ENCODE measurements around the gene HSFX2.

DNA sequence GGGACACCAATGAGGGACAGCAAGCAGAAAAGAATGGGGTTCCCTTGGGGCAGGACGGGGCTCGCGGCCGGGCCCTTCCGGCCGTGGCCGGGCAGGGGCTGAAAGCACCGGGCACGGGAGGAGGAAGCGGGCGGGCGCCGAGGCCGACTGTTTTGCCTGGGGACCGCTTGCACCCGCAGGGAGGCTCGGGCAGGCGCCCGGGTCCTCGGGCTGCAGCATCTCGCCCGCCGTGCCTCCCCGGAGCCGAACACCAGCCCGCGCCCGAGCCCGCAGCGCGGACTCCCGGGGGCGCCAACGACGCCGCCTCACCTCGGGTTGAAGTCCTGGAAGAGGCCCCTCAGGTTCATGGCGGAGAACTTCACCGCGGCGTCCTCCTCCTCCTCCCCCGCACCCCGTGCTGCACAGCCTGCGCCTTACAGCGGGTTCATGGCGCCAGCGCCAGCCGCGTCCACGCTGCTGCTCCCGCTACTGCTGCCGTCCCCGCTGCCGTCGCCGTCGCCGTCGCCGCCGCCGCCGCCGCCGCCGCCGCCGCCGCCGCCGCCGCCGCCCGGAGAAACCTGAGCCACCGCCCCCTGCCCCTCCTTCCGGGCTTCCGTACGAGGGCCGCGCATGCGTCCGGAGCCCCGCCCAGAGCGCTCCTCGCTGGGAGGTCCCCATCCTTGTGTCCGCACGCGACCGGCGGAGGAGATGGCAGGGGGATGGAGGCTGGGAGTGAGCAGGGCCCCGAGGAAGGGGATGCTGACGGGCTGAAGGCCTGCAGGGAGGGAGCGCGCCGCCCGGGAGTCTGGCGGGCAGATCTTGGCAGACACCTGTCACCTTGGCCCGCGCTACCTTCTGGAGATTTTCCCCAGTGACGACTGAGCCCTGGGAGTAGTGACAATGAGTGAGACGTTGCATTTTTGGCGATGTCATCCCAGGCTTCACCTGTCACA lies 36.4 kb upstream of the HSFX2 start, which contains the start of gene TMEM185A:
- TF ChIP-seq, protein P1, sequence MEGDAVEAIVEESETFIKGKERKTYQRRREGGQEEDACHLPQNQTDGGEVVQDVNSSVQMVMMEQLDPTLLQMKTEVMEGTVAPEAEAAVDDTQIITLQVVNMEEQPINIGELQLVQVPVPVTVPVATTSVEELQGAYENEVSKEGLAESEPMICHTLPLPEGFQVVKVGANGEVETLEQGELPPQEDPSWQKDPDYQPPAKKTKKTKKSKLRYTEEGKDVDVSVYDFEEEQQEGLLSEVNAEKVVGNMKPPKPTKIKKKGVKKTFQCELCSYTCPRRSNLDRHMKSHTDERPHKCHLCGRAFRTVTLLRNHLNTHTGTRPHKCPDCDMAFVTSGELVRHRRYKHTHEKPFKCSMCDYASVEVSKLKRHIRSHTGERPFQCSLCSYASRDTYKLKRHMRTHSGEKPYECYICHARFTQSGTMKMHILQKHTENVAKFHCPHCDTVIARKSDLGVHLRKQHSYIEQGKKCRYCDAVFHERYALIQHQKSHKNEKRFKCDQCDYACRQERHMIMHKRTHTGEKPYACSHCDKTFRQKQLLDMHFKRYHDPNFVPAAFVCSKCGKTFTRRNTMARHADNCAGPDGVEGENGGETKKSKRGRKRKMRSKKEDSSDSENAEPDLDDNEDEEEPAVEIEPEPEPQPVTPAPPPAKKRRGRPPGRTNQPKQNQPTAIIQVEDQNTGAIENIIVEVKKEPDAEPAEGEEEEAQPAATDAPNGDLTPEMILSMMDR (IDR thresholded peaks at IDR 0.05; ENCODE audit: low read depth, low read length, poor library complexity, severe bottlenecking): no peak
- no peak for TF ChIP-seq EZH2phosphoT487 (IDR thresholded peaks at IDR 0.05; ENCODE audit: borderline replicate concordance, low read length)

All from DOHH2 (cell line).